GM19452 (cell line): ENCODE data around the gene TRANK1.
"Not testable (repeated sequence)": the region's sequence is repeated elsewhere in the genome, so short reads cannot be mapped to it uniquely, and the experiment has no call there.

Experiments used
- ATAC-seq: cut with Tn5 transposase; IDR thresholded peaks from one replicate; pipeline ENCODE4 v1.9.1; 2021; ENCODE audit not compliant: unreplicated experiment

Gene TRANK1

GRCh38 chr3:36957862-36958686, 13.2 kb upstream of the TRANK1 start:
- no peak for ATAC-seq

- ATAC-seq: no peak
Observed at GRCh38 chr3:36957063-36957462, 12.2 kb upstream of the TRANK1 start.

GRCh38 chr3:36956155-36956554, 11.3 kb upstream of the TRANK1 start:
- no peak for ATAC-seq

- ATAC-seq: no peak
Observed at GRCh38 chr3:36954452-36955134, 9.7 kb upstream of the TRANK1 start.

GRCh38 chr3:36947814-36948213, 3.0 kb upstream of the TRANK1 start:
- ATAC-seq: not testable (repeated sequence)

- no peak for ATAC-seq
Observed at GRCh38 chr3:36945333-36945980, 603 bp upstream of the TRANK1 start.

- ATAC-seq: peak; percentile 57
Observed at GRCh38 chr3:36944012-36944640, 728 bp downstream of the TRANK1 start.

GRCh38 chr3:36943601-36944000, 1.3 kb downstream of the TRANK1 start:
- ATAC-seq: no peak

- ATAC-seq: no peak
Observed at GRCh38 chr3:36942638-36943248, 2.1 kb downstream of the TRANK1 start.

GRCh38 chr3:36941658-36942057, 3.2 kb downstream of the TRANK1 start:
- no peak for ATAC-seq

GRCh38 chr3:36941162-36941561, 3.7 kb downstream of the TRANK1 start:
- no peak for ATAC-seq

GRCh38 chr3:36937492-36937891, 7.4 kb downstream of the TRANK1 start:
- ATAC-seq: no peak

GRCh38 chr3:36933540-36934296, 11.1 kb downstream of the TRANK1 start:
- ATAC-seq: no peak

GRCh38 chr3:36931424-36931823, 13.4 kb downstream of the TRANK1 start:
- ATAC-seq: not testable (repeated sequence)

GRCh38 chr3:36928220-36928619, 16.6 kb downstream of the TRANK1 start:
- no peak for ATAC-seq

GRCh38 chr3:36926292-36926897, 18.5 kb downstream of the TRANK1 start:
- ATAC-seq: no peak

GRCh38 chr3:36924744-36925521, 19.9 kb downstream of the TRANK1 start:
- no peak for ATAC-seq

- ATAC-seq: no peak
Observed at GRCh38 chr3:36923981-36924743, 20.7 kb downstream of the TRANK1 start.
